GM10248 (cell line): ENCODE results near the gene F11R.

Source experiments
- CTCF ChIA-PET: fragments of 300-600 bp; sonication (Branson Sonifier 250); formaldehyde crosslinking; extraction: SDS; loops from one replicate; lab custom pipeline; 2021; ENCODE audit warnings: antibody characterized with exemption; lab: Yijun Ruan, JAX
- POLR2A ChIA-PET: fragments of 350-650 bp; sonication (Branson Sonifier 250); formaldehyde crosslinking; extraction: SDS; loops from one replicate; lab custom pipeline; 2020; ENCODE audit warnings: antibody characterized with exemption; lab: Yijun Ruan, JAX
- DNase-seq: peaks from one replicate; pipeline ENCODE4 v3.0.0; 2012; ENCODE audit errors: extremely low spot score
- TF ChIP-seq, protein P1 (sequence below): IDR thresholded peaks from 2 replicates; pipeline ENCODE4 v1.5.1; 2012; ENCODE audit warnings: mild to moderate bottlenecking, low read depth; ENCODE audit errors: extremely low read depth, missing control alignments, control extremely low read depth

The F11R gene

GRCh38 chr1:161044908-161045735 lies 24.2 kb upstream of the F11R start:
- CTCF ChIA-PET = interaction anchor here (0.7 to 4.4 kb wide), 15 partner anchors 8 to 147 kb away, joined by 3 to 34 read pairs (median 5); partner anchors contain the start of genes ARHGAP30, F11R and KLHDC9
- TF ChIP-seq, protein P1, sequence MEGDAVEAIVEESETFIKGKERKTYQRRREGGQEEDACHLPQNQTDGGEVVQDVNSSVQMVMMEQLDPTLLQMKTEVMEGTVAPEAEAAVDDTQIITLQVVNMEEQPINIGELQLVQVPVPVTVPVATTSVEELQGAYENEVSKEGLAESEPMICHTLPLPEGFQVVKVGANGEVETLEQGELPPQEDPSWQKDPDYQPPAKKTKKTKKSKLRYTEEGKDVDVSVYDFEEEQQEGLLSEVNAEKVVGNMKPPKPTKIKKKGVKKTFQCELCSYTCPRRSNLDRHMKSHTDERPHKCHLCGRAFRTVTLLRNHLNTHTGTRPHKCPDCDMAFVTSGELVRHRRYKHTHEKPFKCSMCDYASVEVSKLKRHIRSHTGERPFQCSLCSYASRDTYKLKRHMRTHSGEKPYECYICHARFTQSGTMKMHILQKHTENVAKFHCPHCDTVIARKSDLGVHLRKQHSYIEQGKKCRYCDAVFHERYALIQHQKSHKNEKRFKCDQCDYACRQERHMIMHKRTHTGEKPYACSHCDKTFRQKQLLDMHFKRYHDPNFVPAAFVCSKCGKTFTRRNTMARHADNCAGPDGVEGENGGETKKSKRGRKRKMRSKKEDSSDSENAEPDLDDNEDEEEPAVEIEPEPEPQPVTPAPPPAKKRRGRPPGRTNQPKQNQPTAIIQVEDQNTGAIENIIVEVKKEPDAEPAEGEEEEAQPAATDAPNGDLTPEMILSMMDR = no peak
- POLR2A ChIA-PET = interaction anchor here (0.6 to 2.9 kb wide), 9 partner anchors 9 to 121 kb away, joined by 3 to 13 read pairs (median 3); partner anchors contain the start of genes ARHGAP30, DEDD, F11R and PPOX
- peak; percentile 76 for DNase-seq

DNA sequence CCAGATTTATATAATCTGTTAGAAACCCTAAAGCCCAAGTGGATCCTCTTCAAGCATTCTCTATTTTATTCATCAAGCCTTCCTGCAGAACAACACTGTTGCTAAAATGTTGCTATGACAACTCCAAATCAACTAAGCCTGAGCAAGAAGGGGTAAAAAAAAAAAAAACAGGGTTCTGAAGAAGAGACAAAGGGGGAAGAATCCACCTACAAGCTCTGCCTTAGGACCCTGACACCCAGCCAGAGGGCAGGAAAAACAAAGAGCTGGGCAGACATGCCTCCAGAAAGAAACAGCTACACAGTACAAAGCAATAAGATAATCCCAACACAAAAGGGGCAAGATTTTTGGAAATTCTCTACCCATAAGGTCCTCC lies 23.6 kb upstream of the F11R start:
- POLR2A ChIA-PET = interaction anchor here (0.6 to 2.9 kb wide), 3 partner anchors 23 to 60 kb away, joined by 3 to 13 read pairs (median 3); partner anchors contain the start of gene F11R
- no peak for DNase-seq
- TF ChIP-seq, protein P1 = no peak
- CTCF ChIA-PET = interaction anchor here (1.1 to 4.4 kb wide), 7 partner anchors 8 to 96 kb away, joined by 3 to 34 read pairs (median 4); partner anchors contain the start of genes ARHGAP30, F11R and KLHDC9

- CTCF ChIA-PET = interaction anchor here (0.7 to 5.6 kb wide), 13 partner anchors 9 to 126 kb away, joined by 3 to 49 read pairs (median 6); partner anchors contain the start of genes F11R, KLHDC9, NIT1 and PFDN2
- POLR2A ChIA-PET = interaction anchor here (0.7 kb wide), 1 partner anchor 1407 kb away, joined by 11 read pairs; no protein-coding TSS in a partner anchor
- TF ChIP-seq, protein P1 = no peak
- DNase-seq = no peak
These were observed 18.6 kb upstream of the F11R start for GRCh38 chr1:161039546-161039945.

DNA sequence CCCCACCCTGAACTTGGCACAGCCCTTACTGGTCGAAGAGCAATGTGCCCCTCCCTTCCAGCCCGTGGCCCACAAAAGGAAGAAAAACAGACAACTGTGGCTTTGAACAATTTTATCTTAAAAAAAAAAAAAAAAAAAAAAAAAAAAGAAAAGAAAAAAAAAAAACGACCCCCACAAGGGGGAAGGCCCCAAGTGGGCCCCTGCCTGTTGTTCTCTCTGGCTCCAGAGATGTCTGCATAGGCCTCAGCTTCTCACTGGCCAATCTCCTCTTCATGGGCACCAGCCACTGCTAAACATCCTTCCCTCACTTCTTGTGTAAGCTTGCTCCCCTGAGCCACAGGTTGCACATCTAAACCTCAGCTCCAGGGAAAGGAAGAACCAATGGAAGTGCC lies 18.2 kb upstream of the F11R start:
- POLR2A ChIA-PET = interaction anchor here (0.7 to 1.7 kb wide), 3 partner anchors 8 to 1406 kb away, joined by 7 to 11 read pairs (median 7); partner anchors contain the start of gene F11R
- TF ChIP-seq, protein P1 = no peak
- CTCF ChIA-PET = interaction anchor here (1.0 to 5.6 kb wide), 7 partner anchors 8 to 99 kb away, joined by 3 to 49 read pairs (median 6); partner anchors contain the start of genes F11R, KLHDC9, NIT1 and PFDN2
- DNase-seq = no peak

- peak; percentile 92 for DNase-seq
- ChIA-PET POLR2A (interaction anchor here (0.7 to 1.7 kb wide), 4 partner anchors 8 to 268 kb away, joined by 3 to 7 read pairs (median 5); partner anchors contain the start of gene F11R), CTCF (interaction anchor here (1.0 to 5.6 kb wide), 6 partner anchors 17 to 99 kb away, joined by 3 to 49 read pairs (median 7); partner anchors contain the start of genes F11R, KLHDC9, NIT1 and PFDN2)
- TF ChIP-seq, protein P1 = no peak
These were observed 17.7 kb upstream of the F11R start, which contains the start of gene TSTD1 for GRCh38 chr1:161038523-161039153. Gene TSTD1, minus strand, starts transcription at chr1:161038964. Its CDS starts 75 bp downstream, at chr1:161038889.
